Measurements from ENCODE around the gene CFAP97D1.

DNA sequence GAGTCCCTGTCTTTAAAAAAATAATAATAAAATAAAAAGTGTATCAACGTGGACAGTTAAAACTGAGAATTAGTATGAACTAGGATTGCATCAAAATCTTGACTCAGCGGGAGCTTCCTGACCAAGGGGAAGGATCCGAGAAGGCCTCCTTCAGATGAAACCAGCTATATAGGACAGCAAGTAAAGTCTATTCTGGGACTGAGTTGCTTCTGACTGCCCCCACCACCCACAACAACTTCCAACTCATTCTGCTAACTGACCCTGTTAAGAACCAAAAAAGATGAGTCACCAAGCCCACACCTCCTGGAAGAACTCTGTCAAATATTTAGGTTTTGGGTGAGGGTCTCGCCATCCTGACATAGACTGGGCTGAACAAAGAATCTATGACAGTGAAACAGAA, 27.8 kb downstream of the CFAP97D1 start:
- TF ChIP-seq, protein P1, sequence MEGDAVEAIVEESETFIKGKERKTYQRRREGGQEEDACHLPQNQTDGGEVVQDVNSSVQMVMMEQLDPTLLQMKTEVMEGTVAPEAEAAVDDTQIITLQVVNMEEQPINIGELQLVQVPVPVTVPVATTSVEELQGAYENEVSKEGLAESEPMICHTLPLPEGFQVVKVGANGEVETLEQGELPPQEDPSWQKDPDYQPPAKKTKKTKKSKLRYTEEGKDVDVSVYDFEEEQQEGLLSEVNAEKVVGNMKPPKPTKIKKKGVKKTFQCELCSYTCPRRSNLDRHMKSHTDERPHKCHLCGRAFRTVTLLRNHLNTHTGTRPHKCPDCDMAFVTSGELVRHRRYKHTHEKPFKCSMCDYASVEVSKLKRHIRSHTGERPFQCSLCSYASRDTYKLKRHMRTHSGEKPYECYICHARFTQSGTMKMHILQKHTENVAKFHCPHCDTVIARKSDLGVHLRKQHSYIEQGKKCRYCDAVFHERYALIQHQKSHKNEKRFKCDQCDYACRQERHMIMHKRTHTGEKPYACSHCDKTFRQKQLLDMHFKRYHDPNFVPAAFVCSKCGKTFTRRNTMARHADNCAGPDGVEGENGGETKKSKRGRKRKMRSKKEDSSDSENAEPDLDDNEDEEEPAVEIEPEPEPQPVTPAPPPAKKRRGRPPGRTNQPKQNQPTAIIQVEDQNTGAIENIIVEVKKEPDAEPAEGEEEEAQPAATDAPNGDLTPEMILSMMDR (IDR thresholded peaks at IDR 0.05): no peak
- no peak for TF ChIP-seq POLR2AphosphoS5 (IDR thresholded peaks at IDR 0.05)
- no peak for TF ChIP-seq EP300 (IDR thresholded peaks at IDR 0.05)

All from gastroesophageal sphincter (tissue), 3 donors.